ENCODE data around the gene PRAC1.

Gene PRAC1

DNA sequence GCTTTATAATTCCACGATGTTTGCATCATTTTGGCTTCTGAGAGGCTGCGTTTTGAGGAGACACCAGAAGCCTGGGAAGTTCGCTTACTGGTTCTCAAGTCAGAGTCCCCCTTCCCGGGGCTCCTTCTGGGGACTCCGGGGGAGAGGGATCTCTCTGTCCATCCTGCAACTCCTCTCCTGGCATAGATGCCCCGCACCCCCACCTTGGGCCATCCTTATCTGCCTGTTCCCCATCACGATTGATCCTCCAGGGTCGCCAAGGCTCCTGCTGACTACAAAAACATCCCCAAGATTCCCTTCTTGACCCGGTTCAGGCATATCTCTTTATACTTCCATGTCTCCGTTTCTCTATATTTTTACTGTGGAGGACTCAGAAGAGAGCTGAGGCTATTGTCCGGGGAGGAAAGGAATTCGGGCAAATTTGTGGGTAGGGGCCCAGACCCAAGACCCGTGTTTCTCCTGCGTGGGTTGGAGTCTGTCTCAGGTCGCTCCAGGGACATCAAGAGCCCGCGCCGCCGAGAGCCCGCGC, 24.7 kb upstream of the PRAC1 start:
- no peak for DNase-seq

DNA sequence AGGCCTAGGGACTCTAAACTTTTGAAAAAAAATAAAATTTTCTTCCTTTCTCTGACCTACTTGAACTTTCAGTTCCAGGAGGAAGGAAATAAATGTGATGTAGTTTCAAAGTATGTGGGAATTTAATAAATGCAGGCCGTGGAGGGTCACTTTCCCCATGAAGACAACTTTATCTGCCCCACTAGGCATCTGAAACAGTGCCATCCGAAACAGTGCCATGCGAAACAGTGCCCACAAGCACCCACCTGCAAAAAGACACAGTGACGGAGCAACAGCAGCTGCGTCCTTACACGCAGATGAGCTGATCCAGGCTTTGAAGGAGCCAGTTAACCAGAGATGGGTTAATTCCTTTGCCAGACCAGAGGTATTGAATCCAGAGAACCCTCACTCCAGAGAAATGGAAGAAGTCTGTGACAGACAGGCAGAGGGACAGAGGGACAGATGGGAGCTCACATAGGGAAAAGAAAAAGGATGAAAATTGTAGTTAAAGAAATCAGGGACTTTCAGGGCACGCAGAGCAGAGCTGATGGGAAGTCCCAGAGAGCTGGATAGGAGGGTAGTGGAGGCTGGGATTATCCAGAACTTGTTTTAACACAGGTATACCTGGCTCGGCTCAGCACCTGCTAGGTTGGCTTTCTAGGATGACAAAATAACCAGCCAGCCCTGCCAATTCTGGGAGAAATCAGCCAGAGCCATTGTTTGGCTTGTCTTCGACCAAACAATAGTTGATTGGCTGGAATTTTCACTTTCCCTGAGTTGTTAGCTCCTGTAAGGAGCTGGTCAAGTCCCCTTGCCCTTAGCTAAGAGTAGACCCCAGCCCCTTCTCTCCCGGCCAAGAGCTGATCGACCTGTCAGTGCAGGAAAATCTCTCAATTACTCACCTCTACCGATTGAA, 23.3 kb upstream of the PRAC1 start:
- no peak for DNase-seq

DNA sequence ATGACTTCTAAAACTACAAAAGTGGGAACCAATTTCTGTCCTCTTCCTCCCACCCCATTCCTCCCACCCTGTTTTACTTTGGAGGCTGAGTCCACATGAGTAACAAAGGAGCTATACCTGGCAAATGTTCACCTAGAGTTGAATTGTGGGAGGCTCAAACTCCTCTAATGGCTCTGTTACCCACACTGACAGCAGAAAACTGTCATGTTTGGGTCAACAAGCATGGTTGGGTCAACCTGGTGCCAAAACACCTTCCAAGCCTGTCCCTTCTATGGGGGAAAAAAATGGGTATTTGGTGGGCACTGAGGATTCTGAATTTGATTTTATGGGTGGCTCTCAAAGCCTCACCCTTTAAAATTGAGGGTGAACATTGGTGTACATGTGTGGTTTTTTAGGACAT, 18.2 kb upstream of the PRAC1 start:
- DNase-seq, result no peak

DNA sequence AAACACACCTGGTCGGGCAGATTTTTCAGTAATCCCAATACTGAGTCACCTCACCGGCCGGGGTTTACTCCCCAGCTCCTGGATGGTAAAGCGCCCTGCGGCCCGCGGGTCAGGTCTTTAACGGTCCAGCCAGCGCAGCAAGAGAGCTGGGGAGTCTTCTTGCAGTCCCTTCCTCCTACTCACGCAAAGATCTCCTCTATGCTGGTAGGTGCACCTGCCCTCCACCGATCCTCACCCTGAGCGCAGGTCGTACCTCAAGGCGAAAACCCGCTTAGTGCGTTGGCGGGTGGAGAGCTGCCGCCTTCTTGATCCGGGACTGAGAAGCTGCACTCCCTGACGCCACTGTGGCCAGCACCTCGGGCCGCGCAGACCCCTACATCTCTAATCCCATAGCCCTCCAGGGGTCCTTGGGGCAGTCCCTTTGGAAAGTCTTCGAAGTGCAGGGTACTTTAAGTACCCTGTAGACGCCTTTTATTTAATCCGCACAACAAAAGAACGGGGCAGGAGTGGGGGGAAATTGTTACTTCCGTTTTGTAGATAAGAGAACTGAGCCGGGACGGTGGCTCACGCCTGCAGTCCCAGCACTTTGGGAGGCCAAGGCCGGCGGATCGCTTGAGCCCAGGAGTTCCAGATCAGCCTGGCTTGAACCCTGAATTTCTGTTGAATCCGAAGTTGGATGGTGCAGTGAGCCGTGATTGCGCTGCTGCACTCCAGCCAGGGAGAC, 16.6 kb upstream of the PRAC1 start:
- DNase-seq, result no peak

DNA sequence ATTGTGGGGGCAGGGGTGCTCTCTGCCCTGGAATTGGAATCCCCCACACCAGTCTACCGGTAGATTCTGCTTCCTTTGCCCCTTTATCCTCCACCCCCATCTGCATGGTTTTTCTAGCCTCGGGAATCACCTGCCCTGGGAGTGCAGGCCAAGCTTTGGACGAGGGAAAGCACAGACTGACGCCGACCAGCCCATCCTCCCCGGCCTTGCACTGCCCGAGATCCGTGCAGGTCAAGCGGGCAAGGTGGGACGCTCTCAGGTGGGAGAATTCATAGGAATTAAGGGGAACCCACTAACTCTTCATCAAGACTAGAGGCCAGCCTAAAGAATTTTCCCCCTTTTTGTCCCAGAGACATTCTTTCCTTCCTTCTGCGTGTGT, 16.1 kb upstream of the PRAC1 start:
- no peak for DNase-seq

DNA sequence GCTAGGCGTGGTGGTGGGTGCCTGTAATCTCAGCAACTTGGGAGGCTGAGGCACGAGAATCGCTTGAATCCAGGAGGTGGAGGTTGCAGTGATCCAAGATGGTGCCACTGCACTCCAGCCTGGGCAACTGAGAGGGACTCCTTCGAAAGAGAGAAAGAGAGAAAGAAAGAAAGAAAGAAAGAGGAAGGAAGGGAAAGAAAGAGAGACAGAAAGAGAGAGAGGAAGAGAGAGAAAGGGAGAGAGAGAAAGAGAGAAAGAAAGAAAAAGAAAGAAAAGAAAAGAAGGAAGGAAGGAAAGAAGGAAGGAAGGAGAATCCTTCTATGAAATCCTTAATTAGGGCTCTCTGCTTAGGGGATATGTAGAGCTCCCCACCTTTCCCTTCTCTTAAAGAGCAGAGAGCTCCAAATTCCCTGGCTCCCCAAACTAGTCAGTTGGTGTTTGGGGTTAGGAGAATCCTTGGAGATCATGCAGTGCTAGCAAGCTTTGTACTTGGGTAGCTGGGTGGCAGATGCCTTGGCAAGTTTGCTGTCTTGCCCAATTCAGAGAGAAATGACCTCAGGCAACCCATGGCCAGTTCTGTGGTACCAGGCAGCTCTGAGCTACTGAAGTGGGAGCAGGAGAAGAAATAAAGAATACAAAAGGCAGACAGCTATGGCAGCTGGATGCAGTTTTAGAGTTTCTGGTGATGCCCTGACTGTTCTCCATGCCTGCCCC, 15.2 kb upstream of the PRAC1 start:
- DNase-seq, result no peak

DNA sequence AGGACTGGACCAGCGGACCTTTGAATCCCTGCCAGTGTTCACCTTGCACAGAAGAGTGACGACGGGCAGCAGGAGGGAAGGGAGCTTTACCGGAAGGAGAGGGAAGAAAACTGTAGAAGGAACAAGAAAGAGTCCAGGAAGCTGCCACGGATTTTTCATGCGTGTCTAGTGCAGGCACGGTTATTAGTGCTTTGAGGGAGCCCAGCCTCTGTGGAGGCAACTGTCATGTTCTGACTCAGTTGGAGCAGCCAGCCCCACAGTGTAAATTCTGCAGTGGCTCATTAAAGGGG, 12.7 kb upstream of the PRAC1 start:
- no peak for DNase-seq

DNA sequence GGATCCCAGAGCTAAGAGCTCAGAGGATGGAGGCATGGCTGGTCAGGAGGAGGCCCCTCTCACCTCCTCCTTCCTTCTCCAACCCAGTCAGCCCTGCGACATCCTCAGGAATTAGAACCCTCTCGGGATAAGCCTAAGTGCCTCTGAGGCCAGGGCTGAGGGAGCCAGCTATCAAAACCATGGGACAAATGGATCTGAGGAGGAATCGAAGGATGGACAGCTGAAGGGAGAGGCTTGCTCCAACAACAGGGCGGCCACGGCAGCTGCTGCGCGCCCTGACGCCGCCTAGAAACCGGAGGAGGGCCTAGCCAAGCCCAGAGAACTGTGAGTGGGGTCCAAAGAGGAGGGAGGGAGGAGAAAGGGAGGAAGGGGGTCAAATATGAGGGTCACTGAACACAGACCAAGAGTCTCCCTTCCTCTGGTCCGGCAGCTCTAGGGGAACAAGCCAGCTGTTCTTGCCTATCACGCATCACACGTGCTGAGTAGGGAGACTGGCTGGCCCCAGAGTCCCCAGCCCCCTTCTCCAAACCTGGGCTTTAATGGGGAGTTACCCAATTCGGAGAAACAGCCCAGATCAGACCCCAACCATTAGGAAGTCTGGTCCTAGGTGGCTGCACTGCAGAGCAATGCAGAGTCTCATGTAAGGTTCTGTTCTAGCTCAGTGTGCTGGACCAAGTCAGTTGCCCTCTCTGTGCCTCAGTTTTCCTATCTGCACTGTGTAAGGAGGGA, 12.2 kb upstream of the PRAC1 start:
- no peak for DNase-seq

DNA sequence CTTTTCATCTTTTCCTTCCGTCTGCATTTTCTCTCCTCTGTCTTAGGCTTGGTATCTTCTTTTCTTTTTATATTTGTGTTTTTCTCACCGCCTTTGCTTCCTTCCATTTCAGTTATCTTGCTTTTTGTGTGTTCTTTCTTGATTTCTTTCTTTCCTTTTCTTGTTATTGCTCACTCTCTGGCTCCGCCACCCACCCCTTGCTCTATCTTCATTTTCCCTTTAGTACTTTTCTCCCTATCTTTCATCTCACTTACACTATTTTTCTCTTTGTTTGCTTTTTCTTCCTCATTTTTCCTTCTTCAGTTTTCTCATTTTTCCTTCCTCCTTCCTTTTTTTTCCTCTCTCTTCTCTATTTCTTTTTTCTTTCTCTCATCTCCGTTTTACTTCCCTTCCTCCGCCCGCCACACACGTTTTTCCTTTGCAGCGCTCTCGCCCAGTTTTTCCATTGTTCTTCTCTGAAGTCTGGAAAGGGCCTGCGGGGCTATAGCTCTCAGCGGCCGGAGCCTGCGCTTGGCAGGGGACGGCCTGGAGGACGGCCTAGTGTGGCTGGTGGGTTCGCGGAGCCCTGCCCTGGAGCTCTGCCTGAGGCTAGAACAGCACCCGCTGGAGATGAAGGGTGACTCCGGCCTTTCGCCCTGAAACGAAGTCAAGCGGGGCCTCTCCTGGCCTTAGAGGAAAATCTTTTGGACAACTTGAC, 11.5 kb upstream of the PRAC1 start:
- no peak for DNase-seq

DNA sequence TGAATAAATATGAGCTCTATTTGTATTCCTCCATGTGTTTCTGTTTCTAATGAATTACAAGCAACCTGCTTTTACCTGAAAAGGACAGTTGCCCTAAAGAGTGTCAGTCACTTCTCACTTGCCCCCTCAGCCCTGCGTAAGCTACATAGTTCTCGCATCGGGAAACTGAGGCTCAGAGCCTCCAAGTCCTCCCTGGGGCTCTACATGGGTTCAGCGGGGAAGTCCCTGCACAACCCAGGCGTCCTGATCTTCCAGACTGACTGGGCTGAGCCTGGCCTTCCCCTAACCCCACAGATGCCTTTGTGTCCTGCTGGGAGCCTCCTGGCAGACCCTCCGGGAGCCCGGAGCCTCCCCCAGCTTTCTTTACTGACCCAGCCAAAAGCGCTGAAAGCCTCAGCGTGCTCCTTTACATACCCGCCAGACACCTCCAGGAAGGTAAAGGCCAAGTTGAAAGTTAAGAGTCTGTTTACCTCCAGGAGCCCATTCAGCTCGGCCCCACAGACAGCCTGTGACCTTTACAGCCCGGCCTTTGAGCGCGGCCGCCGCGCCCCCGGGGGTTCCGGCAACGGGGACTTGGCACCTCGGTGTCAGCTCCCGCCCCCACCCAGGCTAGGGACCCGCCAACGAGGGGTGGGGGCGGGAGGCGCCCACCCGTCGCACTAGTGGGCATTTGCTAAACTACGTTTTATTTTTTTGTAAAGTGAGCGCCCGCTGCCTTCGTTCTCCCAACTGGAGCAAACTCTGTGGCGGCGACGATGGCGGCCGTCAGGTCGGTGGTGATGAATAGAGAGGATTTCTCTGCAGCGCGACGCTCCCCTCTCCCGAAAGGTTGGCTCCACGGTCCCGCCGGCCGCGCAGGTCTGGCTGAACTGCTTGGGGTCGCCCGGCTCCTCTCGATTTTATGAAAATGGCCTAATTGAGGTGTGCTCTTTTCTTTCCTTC, 10.6 kb upstream of the PRAC1 start:
- DNase-seq, result no peak

DNA sequence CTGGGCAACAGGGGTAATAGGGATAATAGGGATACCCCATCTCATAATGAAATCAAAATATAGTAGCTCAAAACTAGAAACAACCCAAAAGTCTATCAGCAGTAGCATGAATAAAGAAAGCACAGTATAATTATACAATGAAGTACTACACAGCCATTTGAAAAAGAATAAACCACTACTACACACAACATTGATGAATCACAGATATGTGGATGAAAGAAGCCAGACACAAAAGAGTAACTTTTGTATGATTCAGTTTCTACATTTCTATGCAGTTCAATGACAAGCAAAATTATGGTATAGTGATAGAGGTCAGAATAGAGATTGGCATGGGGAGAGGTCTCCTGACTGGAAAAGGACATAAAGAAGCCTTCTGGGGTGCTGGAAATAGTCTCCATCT, 9.0 kb upstream of the PRAC1 start:
- DNase-seq, result no peak

DNA sequence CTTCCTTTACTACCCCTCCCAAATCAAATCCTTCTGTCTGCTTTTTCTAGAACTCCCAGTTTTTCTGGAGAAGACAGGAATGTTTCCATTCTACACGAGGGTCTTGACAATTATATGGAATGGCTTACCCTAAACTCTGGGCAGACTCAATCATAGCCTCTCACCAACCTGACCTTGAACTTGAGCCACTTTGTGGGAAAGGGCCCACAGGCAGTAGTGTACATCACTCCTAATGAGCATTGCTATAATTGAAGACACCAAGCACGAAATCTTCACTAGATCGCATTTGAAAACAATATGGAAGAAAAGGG, 7.9 kb upstream of the PRAC1 start:
- DNase-seq, result no peak

DNA sequence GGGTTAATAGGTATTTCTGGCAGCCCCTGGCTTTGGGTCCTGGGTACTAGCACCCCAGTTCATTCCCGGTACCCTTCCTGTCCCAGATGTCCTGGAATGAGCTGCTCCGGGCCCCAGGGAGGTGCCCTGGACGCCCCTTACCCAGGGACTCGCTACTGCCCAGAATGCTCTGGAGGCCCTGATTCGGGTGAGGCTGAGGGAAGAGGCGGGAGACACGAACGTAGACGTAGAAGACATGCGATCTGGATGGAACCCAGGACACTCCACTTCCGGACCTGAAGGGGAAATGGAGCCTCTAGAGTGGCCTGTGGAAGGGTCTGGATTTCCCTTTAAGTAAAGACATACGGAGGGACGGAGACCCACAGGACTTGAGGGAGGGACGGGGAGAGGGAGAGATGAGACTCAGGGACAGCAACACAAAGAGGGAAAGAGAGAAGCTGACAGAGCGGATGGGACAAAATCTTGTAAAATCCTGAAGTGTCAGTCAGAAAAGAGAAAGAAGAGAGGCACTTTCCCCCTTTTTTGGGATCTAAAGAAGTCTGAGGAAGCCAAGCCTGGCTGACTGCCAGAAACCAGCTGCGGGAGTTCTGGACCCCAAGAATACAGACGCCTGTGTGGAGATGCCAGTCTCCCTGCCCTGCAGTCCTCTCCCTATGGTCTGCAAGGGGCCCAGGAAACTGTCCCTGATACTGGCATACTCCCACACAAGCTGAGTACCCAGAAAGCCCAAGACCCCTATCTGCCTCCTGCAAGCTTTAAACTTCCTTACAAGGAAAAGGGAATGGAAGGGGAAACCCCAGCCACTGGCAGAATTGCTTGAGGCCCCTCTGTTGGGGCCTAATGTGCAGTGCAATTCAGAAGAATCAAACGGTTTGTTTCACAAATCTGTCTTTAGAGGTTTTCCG, 7.3 kb upstream of the PRAC1 start:
- DNase-seq, result no peak

DNA sequence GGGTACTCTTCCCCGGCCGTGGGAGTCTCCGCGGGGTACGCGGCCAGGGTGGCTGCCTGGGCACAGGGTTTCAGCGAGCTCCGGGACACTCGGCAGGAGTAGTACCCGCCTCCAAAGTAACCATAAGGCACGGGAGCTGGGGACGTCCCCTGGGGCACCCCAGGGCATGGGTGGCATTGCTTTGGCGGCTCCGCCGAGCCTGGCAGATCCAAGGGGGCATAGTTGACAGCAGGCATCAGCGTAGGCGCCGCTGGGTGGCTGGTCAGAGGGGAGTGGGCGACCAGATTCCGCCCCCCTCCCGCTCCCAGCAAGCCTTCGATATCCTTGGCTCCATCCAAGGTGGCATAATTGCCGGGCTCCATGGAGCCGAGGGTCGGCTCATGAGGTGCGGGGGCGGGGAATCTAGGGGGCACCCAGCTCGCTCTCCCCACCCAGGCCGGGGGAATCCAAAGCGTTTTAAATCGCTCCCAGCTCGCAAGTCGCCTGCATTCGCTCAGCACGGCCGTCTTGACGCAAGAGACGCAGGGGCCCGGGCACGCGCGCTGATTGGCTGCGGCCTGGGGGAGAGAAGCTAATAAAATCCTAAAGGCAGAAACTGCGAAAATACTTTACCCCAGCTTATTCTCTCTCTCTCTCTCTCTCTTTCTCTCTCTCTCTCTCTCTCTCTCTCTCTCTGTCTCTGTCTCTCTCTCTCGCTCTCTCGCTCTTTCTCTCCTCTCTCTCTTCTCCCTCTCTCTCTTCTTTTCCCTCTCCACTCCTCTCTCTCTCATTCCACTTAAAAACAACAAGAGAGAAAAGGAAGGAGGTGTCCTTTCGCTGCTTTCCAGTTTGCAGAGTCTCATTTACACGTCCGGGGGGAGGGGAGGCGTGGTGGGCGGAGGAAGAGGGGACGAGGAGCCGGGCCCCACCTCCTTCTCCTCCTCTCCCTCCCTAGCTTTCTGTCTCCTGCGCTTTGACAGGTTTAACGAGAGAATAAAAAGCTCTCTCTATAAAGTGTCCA, 6.2 kb upstream of the PRAC1 start, which contains the start of gene HOXB13:
HOXB13 (minus strand) TSS at position 519 of the 1,000 bp plus-strand sequence; CDS start at position 362, 157 bp downstream.
- DNase-seq, result peak; percentile 30

DNA sequence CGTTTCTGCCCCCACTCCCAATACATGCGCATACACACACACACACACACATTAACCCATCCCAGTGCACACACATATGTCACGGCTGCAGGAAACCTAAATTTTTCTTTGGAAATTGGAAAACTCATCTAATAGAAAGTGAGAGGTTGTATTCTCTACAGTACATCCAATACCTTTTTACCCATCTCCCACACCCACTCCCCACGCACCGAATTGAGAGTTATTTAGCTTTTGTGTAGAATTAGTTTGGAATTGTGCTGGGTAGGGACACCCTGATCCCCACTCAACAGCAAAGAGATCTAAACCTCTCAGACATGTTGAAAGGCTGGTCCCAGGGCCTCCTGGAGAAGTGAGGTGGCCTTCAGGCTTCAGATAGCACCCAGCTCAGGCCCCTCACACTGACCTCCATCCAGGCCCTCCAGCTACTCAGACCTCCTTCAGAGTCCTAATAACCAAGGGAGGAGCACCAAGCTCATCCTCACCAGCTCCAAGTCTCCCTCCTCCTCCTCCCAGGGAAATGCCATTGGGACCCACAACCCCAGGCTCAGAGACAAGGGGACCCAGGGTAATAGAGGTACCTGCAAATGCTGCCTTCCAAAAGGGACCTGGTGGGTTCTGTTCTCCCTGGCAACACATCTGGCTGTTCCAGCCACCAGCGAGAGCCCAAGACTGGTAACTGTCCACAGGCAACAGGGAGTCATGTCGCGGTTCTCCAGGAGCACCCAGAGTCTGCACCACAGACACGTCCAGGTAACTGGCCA, 5.3 kb upstream of the PRAC1 start:
- DNase-seq, result no peak

DNA sequence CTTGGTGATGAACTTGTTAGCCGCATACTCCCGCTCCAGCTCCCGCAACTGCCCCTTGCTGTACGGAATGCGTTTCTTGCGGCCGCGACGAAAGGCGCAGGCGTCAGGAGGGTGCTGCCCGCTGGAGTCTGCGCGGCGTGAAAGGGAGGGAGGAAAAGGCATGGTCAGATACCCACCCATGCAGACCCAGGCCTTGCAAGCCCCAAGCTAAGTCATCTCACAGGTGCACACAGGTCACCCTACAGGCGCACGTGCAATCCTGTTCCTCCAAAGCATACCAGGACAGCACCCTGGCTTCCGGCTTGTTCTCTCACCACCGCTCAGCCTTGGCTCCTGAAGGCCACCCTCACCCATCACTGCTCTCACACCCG, 4.6 kb upstream of the PRAC1 start:
- DNase-seq, result no peak

DNA sequence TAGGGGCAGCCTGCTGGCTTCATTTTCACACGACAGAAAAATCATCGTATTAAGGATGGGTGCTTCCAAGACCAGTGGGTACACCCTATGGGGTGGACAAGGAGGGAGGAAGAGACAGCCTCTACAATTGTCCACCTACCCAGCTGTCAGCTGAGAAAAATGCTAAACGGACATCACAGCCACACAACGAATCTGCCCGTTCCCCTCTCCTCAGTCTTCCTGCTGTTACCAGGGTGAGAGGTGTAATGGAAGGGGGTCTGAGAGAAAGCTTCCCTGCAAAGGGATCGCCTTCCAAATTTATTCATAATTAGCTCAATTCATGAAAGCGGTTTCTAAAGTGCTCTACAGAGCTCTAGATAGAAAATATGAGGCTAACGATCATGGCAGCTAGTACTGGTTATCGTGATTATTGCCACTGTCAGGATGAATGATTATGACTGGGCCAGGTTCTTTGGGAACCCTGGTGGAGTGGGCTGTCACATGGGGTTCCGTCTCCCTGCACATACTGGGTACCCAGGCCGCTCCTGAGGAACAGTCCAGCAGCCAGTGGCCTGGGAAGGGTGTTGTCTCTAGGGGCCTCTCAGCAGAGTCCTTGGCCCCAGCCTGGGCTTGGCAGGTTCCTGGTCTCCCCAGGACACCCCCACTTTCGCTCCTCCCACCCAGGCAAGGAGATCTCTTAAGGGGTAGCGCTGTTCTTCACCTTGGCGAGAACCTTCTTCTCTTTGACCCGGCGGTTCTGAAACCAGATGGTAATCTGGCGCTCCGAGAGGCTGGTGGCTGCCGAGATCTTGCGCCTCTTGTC, 4.0 kb upstream of the PRAC1 start:
- no peak for DNase-seq

All from activated CD4-positive, alpha-beta T cell treated with anti-CD3 and anti-CD28 coated beads for 1 hour (primary cell).